Breast epithelium (tissue), 4 donors: ENCODE measurements around the gene FIBCD1. TPM values are rescaled to one million over a fixed set of nuclear protein-coding genes. Genes with fewer than 3 reads are reported as not detected.

ENCODE experiments used
- DNase-seq, 2 donors: peaks; one replicate each; pipeline ENCODE4 v3.0.0-alpha.2; 2019; ENCODE audit warnings: low spot score in 2 of 2
- H3K27ac ChIP-seq, 2 donors: fragments of 200-600 bp; sonication (generic) in 1 of 2; one replicate each; pipeline ENCODE4 v1.5.1; 2016 to 2019; ENCODE audit warnings: mild to moderate bottlenecking in 1 of 2
- H3K27me3 ChIP-seq, 2 donors: fragments of 200-600 bp; sonication (generic) in 1 of 2; one replicate each; pipeline versions ENCODE4 v1.5.1 to v1.6.0; 2017 to 2019; ENCODE audit warnings: control low read depth in 1 of 2, mild to moderate bottlenecking in 1 of 2
- H3K36me3 ChIP-seq: fragments of 200-600 bp; one replicate; pipeline ENCODE4 v1.5.1; 2019
- H3K4me1 ChIP-seq, 2 donors: fragments of 200-600 bp; sonication (generic); one replicate each; pipeline ENCODE4 v1.5.1; 2016 to 2019; ENCODE audit warnings: control low read depth in 1 of 2
- H3K4me3 ChIP-seq, 3 donors: fragments of 200-600 bp; sonication (generic); 1 replicate in 2 of 3; 2 replicates in 1 of 3; pipeline ENCODE4 v1.5.1; 2016 to 2019; ENCODE audit warnings: mild to moderate bottlenecking in 3 of 3, moderate library complexity in 2 of 3
- H3K9me3 ChIP-seq, 2 donors: fragments of 200-600 bp; sonication (generic) in 1 of 2; one replicate each; pipeline ENCODE4 v1.5.1; 2016 to 2019; ENCODE audit warnings: control low read depth in 1 of 2
- POLR2A ChIP-seq: fragments of 450-650 bp; IDR thresholded peaks from one replicate; pipeline ENCODE4 v1.6.1; 2016; ENCODE audit warnings: antibody characterized with exemption, mild to moderate bottlenecking, moderate library complexity
- POLR2AphosphoS5 ChIP-seq, 3 donors: sonication (generic); formaldehyde crosslinking; IDR thresholded peaks; one replicate each; pipeline ENCODE4 v1.6.1; 2017; ENCODE audit warnings: antibody characterized with exemption in 3 of 3
- intact Hi-C: fragments of 100-400 bp; cut with DNase I; formaldehyde crosslinking; loops from one replicate; pipeline ENCODE4 v1.15.1; 2023; ENCODE audit warnings: low total_unique reads
- total RNA-seq, 3 donors: library from RNA; depleted of rRNA; stranded (reverse); fragments of >200 nt; gene quantifications; one replicate each; pipeline ENCODE4 v1.1.0, GENCODE V29; 2016
- TF ChIP-seq, protein P1 (sequence below), 3 donors: fragments of 450-650 bp; IDR thresholded peaks; one replicate each; pipeline ENCODE4 v1.5.1; 2016 to 2017; ENCODE audit warnings: antibody characterized with exemption in 3 of 3, mild to moderate bottlenecking in 3 of 3, moderate library complexity in 3 of 3

Gene FIBCD1
- total RNA-seq, 3 donors from 2014 or later = 0.16 to 0.44 TPM; not detected in 1

- no peak for DNase-seq
- H3K27me3 ChIP-seq = no peaks in the 10 kb centered on the region
- no peaks in the 10 kb centered on the region for H3K36me3 ChIP-seq
- H3K4me3 ChIP-seq = no peak overlapping the region
- H3K27ac ChIP-seq = no peak overlapping the region
- H3K4me1 ChIP-seq = no peaks in the 10 kb centered on the region
- intact Hi-C loops = no loop called here
- TF ChIP-seq POLR2AphosphoS5 (IDR thresholded peaks at IDR 0.05) (no peak), POLR2A (no peak)
- TF ChIP-seq, protein P1, sequence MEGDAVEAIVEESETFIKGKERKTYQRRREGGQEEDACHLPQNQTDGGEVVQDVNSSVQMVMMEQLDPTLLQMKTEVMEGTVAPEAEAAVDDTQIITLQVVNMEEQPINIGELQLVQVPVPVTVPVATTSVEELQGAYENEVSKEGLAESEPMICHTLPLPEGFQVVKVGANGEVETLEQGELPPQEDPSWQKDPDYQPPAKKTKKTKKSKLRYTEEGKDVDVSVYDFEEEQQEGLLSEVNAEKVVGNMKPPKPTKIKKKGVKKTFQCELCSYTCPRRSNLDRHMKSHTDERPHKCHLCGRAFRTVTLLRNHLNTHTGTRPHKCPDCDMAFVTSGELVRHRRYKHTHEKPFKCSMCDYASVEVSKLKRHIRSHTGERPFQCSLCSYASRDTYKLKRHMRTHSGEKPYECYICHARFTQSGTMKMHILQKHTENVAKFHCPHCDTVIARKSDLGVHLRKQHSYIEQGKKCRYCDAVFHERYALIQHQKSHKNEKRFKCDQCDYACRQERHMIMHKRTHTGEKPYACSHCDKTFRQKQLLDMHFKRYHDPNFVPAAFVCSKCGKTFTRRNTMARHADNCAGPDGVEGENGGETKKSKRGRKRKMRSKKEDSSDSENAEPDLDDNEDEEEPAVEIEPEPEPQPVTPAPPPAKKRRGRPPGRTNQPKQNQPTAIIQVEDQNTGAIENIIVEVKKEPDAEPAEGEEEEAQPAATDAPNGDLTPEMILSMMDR (IDR thresholded peaks at IDR 0.05) = no peak
- H3K9me3 ChIP-seq = no peaks in the 10 kb centered on the region
Observed at GRCh38 chr9:130979591-130980385, 40.7 kb upstream of the FIBCD1 start.

- Histone ChIP-seq H3K4me1 (no peaks in the 10 kb centered on the region), H3K27ac (no peak overlapping the region), H3K27me3 (peaks cover 0 to 14% of the 10 kb centered on the region in 2 donors), H3K9me3 (no peaks in the 10 kb centered on the region), H3K4me3 (no peak overlapping the region), H3K36me3 (no peaks in the 10 kb centered on the region)
- intact Hi-C loops = no loop called here
- DNase-seq = no peak
- TF ChIP-seq POLR2A = no peak
Observed at GRCh38 chr9:130977811-130978221, 38.8 kb upstream of the FIBCD1 start.

DNA sequence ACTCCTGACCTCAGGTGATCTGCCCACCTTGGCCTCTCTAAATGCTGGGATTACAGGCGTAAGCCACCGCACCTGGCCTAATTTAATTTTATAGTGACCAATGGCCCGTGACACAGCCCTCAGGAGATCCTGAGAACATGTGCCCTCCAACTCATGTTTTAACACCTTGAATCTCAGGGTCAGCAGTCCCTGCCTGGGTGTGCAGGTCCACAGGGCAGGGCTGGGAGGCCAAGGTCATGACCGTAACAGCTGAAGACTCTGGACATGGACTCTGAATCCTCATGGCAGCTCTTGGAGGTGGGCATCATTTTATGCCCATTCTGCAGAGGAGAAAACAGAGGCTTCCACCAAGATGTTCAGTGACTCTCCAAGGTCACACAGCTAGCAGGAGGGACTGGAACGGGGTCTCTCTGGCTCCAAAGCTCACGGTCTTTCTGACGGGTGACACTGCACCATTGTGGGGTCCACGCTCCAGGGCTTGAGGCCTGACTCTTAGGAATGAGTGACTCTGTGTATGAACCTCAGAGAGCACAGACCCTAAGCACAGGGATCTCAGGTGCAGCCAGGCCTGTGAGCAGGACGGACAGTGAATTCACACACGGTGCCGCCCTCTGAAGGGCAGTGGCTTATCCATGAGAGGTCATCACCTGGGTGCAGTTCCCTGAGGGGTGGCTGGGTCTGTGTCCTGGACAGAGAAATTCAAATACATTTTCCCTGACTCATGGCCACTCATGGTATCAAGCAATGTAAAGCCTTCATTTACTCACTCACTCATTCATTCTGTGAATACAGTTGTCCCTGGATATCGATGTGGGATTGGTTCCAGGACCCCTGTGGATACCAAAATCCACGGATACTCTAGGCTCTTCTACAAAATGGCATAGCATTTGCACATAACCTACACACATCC lies 37.1 kb upstream of the FIBCD1 start:
- Histone ChIP-seq H3K27me3 (peaks cover 0 to 20% of the 10 kb centered on the region in 2 donors), H3K4me3 (no peak overlapping the region), H3K9me3 (no peaks in the 10 kb centered on the region), H3K27ac (no peak overlapping the region), H3K4me1 (no peaks in the 10 kb centered on the region), H3K36me3 (no peaks in the 10 kb centered on the region)
- no peak for DNase-seq
- TF ChIP-seq POLR2AphosphoS5 (IDR thresholded peaks at IDR 0.05) (no peak), POLR2A (no peak)
- TF ChIP-seq, protein P1 (IDR thresholded peaks at IDR 0.05) = no peak
- intact Hi-C loops = no loop called here

DNA sequence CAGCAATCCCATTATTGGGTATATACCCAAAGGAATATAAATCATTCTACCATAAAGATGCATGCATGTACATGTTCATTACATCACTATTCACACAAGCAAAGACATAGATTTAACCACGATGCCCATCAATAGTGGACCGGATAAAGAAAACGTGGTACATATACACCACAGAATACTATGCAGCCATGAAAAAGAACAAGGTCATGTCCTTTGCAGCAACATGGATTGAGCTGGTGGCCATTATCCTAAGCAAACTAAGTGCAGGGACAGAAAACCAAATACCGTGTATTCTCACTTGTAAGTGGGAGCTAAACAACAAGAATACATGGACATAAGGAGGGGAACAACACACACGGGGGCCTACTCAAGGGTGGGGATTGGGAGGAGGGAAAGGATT lies 36.1 kb upstream of the FIBCD1 start:
- Histone ChIP-seq H3K27ac (no peak overlapping the region), H3K4me3 (no peak overlapping the region), H3K36me3 (no peaks in the 10 kb centered on the region), H3K9me3 (no peaks in the 10 kb centered on the region), H3K4me1 (no peaks in the 10 kb centered on the region), H3K27me3 (peaks cover 0 to 20% of the 10 kb centered on the region in 2 donors)
- TF ChIP-seq, protein P1 (IDR thresholded peaks at IDR 0.05) = no peak
- TF ChIP-seq POLR2AphosphoS5 (IDR thresholded peaks at IDR 0.05) (no peak), POLR2A (no peak)
- no peak for DNase-seq
- intact Hi-C loops = no loop called here

DNA sequence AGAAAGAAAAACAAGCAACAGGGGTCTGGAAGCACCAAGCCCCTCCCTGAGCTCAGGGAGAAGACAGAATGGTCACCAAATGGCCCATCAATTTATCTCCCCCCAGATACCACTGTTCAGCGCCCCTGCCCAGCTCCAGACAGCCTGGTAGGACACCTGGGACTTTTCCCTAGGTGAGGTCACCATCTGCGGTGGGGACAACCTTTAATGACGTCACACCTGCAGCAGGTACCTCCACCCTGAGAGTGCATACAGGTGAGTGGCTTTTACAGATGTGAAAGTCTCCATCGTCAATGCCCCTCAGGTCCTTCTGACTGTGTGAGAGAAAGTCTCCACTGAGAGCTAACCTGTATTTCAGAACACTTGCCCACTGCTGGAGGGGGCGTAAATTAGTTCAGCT lies 35.6 kb upstream of the FIBCD1 start:
- TF ChIP-seq, protein P1 (IDR thresholded peaks at IDR 0.05) = no peak
- TF ChIP-seq POLR2A (no peak), POLR2AphosphoS5 (IDR thresholded peaks at IDR 0.05) (no peak)
- intact Hi-C loops = no loop called here
- Histone ChIP-seq H3K36me3 (no peaks in the 10 kb centered on the region), H3K27ac (no peak overlapping the region), H3K4me3 (no peak overlapping the region), H3K4me1 (no peaks in the 10 kb centered on the region), H3K27me3 (peaks cover 0 to 20% of the 10 kb centered on the region in 2 donors), H3K9me3 (no peaks in the 10 kb centered on the region)
- DNase-seq = no peak
